ENCODE results near the gene DNMT3A.

DNA sequence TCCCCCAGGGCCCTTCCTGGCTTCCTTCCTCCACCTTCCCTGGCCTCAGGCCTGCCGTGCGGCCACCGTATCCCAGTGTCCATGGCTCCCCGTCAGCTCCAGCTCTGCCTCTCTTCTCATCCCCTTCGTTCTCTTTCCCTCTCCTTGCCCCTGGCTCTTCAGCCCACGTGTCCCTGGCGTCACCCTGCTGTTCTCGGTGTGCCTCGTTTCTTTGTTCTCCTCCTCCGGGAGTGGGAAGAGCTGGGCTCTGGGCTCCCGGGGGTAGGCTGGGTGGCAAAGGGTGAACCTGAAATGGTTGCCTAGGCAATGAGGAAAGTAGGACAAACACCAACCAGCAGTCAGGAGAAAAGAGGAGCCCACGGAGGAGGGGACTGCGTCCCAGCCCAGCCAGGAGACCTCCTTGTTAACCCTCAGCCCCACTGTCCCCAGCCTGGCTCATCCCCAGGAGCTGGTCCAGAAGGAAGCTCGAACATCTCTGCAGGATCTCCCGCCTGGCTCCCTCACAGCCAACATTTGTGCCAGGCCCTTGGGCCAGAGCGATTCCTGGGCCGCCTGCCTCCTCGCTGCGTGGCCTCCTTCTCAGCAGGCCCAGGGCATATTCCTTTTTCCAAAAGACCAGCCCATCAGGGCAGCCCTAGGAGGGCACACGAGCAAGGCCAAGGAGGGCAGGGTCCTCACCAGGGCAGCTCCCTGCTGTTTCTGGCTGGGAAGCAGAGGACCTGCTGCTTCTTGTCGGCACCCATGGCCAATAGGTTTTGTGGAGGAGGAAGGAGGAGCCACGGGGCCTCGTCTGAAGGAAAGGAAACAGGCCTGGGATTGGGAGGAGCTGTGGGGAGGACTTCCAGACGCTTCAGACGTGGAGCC lies 30.9 kb upstream of the DNMT3A start:
- TF ChIP-seq, protein P1, sequence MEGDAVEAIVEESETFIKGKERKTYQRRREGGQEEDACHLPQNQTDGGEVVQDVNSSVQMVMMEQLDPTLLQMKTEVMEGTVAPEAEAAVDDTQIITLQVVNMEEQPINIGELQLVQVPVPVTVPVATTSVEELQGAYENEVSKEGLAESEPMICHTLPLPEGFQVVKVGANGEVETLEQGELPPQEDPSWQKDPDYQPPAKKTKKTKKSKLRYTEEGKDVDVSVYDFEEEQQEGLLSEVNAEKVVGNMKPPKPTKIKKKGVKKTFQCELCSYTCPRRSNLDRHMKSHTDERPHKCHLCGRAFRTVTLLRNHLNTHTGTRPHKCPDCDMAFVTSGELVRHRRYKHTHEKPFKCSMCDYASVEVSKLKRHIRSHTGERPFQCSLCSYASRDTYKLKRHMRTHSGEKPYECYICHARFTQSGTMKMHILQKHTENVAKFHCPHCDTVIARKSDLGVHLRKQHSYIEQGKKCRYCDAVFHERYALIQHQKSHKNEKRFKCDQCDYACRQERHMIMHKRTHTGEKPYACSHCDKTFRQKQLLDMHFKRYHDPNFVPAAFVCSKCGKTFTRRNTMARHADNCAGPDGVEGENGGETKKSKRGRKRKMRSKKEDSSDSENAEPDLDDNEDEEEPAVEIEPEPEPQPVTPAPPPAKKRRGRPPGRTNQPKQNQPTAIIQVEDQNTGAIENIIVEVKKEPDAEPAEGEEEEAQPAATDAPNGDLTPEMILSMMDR (IDR thresholded peaks at IDR 0.05), result no peak
- no peak for TF ChIP-seq POLR2A (IDR thresholded peaks at IDR 0.05)
